IMR-90 (cell line): ENCODE measurements around the gene SENP6. TPM values are rescaled to one million over a fixed set of nuclear protein-coding genes. Genes with fewer than 3 reads are reported as not detected.

Experiments used
- ATAC-seq: fragments of 200-7000 bp; cut with Tn5 transposase; 2 replicates; pipeline ENCODE4 v1.9.1; 2020; ENCODE audit warnings: low read depth, mild to moderate bottlenecking, moderate library complexity
- BruUV-seq: library from RNA; stranded (reverse); fragments of 400-500 nt; replicated peaks from 2 replicates; lab custom pipeline; 2021; lab: Mats Ljungman, UMichigan
- CTCF ChIA-PET: fragments of 300-600 bp; formaldehyde crosslinking; extraction: SDS; loops from one replicate; lab custom pipeline; 2021; ENCODE audit warnings: antibody characterized with exemption; lab: Yijun Ruan, JAX
- POLR2A ChIA-PET: fragments of 300-600 bp; sonication (Branson Sonifier 250); formaldehyde crosslinking; loops from one replicate; lab custom pipeline; 2022; ENCODE audit warnings: antibody characterized with exemption; ENCODE audit not compliant: unreplicated experiment; lab: Charles Lee
- DNase-seq: peaks from one replicate; pipeline ENCODE4 v3.0.0; 2013
- H2AFZ ChIP-seq: replicated peaks from 2 replicates; pipeline ENCODE3; 2013; ENCODE audit warnings: low read length, mild to moderate bottlenecking; ENCODE audit not compliant: poor library complexity
- H2AK5ac ChIP-seq: 2 replicates; pipeline ENCODE4 v1.6.1; 2013; ENCODE audit warnings: low read depth, low read length, inconsistent platforms
- H2AK9ac ChIP-seq: replicated peaks from 2 replicates; pipeline ENCODE3; 2013; ENCODE audit warnings: mild to moderate bottlenecking, low read depth, low read length, moderate library complexity; ENCODE audit not compliant: poor library complexity
- H2BK120ac ChIP-seq: 2 replicates; pipeline ENCODE4 v1.6.1; 2013; ENCODE audit warnings: low read depth, low read length, inconsistent platforms
- H2BK15ac ChIP-seq: 3 replicates; pipeline ENCODE4 v1.6.1; 2013; ENCODE audit warnings: low read depth, low read length, inconsistent platforms
- H2BK20ac ChIP-seq: 2 replicates; pipeline ENCODE4 v1.6.1; 2013; ENCODE audit warnings: low read depth, mild to moderate bottlenecking, inconsistent platforms, low read length, moderate library complexity
- H2BK5ac ChIP-seq: 2 replicates; pipeline ENCODE4 v1.6.1; 2013; ENCODE audit warnings: mild to moderate bottlenecking, low read depth, low read length, inconsistent platforms; ENCODE audit not compliant: poor library complexity, severe bottlenecking
- H3K14ac ChIP-seq: replicated peaks from 2 replicates; pipeline ENCODE4 v1.6.1; 2013; ENCODE audit warnings: low read depth, low read length, inconsistent platforms
- H3K18ac ChIP-seq: 2 replicates; pipeline ENCODE4 v1.6.1; 2013; ENCODE audit warnings: low read depth, low read length, control low read depth
- H3K23ac ChIP-seq: 2 replicates; pipeline ENCODE4 v1.6.1; 2013; ENCODE audit warnings: low read depth, low read length, inconsistent platforms
- H3K27ac ChIP-seq: 2 replicates; pipeline ENCODE4 v1.5.1; 2013; ENCODE audit warnings: mild to moderate bottlenecking, control low read depth, low read length; ENCODE audit not compliant: insufficient read depth
- H3K27me3 ChIP-seq: 2 replicates; pipeline ENCODE4 v1.6.1; 2013; ENCODE audit warnings: low read length; ENCODE audit not compliant: control insufficient read depth, insufficient read depth
- H3K36me3 ChIP-seq: 2 replicates; pipeline ENCODE4 v1.6.1; 2013; ENCODE audit warnings: low read length, mixed read lengths; ENCODE audit not compliant: control insufficient read depth, insufficient read depth
- H3K4ac ChIP-seq: 2 replicates; pipeline ENCODE4 v1.6.1; 2013; ENCODE audit warnings: low read depth, low read length, inconsistent platforms
- H3K4me1 ChIP-seq: 2 replicates; pipeline ENCODE4 v1.6.1; 2013; ENCODE audit warnings: low read length, mixed read lengths; ENCODE audit not compliant: control insufficient read depth, insufficient read depth
- H3K4me2 ChIP-seq: 2 replicates; pipeline ENCODE4 v1.6.1; 2013; ENCODE audit warnings: low read depth, mild to moderate bottlenecking, control low read depth, low read length, moderate library complexity
- H3K4me3 ChIP-seq: 2 replicates; pipeline ENCODE4 v1.5.1; 2013; ENCODE audit warnings: low read depth, mild to moderate bottlenecking, control low read depth, low read length, moderate library complexity; ENCODE audit not compliant: insufficient read depth
- H3K56ac ChIP-seq: 2 replicates; pipeline ENCODE4 v1.6.1; 2013; ENCODE audit warnings: low read length, inconsistent platforms; ENCODE audit not compliant: insufficient read depth; ENCODE audit errors: extremely low read depth
- H3K79me1 ChIP-seq, 2 experiments: 2 replicates each; pipeline ENCODE4 v1.6.1; 2013; ENCODE audit warnings: low read length in 2 of 2, inconsistent platforms in 1 of 2, low read depth in 1 of 2
- H3K9ac ChIP-seq: 2 replicates; pipeline ENCODE4 v1.6.1; 2013; ENCODE audit warnings: low read depth, low read length, control low read depth
- H3K9me1 ChIP-seq: 2 replicates; pipeline ENCODE4 v1.6.1; 2013; ENCODE audit warnings: low read length, inconsistent platforms; ENCODE audit not compliant: insufficient read depth
- H3K9me3 ChIP-seq: 2 replicates; pipeline ENCODE4 v1.6.1; 2013; ENCODE audit warnings: low read length; ENCODE audit not compliant: control insufficient read depth, insufficient read depth
- H4K20me1 ChIP-seq: 2 replicates; pipeline ENCODE4 v1.6.1; 2013; ENCODE audit warnings: low read length, inconsistent platforms; ENCODE audit not compliant: insufficient read depth
- H4K5ac ChIP-seq: 2 replicates; pipeline ENCODE4 v1.6.1; 2013; ENCODE audit warnings: mild to moderate bottlenecking, low read depth, low read length, control low read depth
- H4K8ac ChIP-seq, 2 experiments: 2 replicates each; pipeline ENCODE4 v1.6.1; 2013; ENCODE audit warnings: low read depth in 2 of 2, low read length in 2 of 2, control low read depth in 1 of 2, inconsistent platforms in 1 of 2
- H4K91ac ChIP-seq: 2 replicates; pipeline ENCODE4 v1.6.1; 2013; ENCODE audit warnings: low read depth, low read length, inconsistent platforms; ENCODE audit not compliant: insufficient read depth
- CEBPB ChIP-seq: IDR thresholded peaks from 2 replicates; pipeline ENCODE4 v1.6.1; 2012; ENCODE audit warnings: low read depth, low read length, improper control_type of control experiment
- NFE2L2 ChIP-seq: fragments of 150-350 bp; IDR thresholded peaks from 2 replicates; pipeline ENCODE4 v1.6.1; 2016; ENCODE audit warnings: low read depth, mild to moderate bottlenecking, low read length
- WGBS, 2 experiments: methylation state at CpG; one replicate each; pipeline versions ENCODE4 v1.1.5 to v1.1.7; 2013; ENCODE audit warnings: missing lambda C conversion rate in 2 of 2; ENCODE audit not compliant: insufficient read length in 1 of 2; ENCODE audit errors: extremely low coverage in 2 of 2; 5-methylcytosine and 5-hydroxymethylcytosine counted together
- dilution Hi-C: fragments of 300-500 bp; cut with HindIII; formaldehyde crosslinking; loops from one replicate; pipeline ENCODE4 v1.14.3; 2018; ENCODE audit warnings: low sequenced_read_pairs; ENCODE audit not compliant: unreplicated experiment
- in situ Hi-C: fragments of 300-500 bp; cut with MboI; formaldehyde crosslinking; loops from 3 replicates; pipeline ENCODE4 v1.14.3; 2019; ENCODE audit warnings: low sequenced_read_pairs, inconsistent platforms, mixed read lengths
- intact Hi-C: fragments of 100-400 bp; cut with micrococcal nuclease; formaldehyde crosslinking; loops from 2 replicates; pipeline ENCODE4 v1.10.0; 2022
- polyA plus RNA-seq, 3 experiments: library from polyadenylated mRNA; depleted of rRNA; stranded (reverse); fragments of >200 nt; gene quantifications; 2 replicates each; pipeline ENCODE4 v1.2.3, GENCODE V29; 2012; ENCODE audit warnings: low replicate concordance in 1 of 3
- total RNA-seq: library from RNA; depleted of rRNA; stranded (reverse); fragments of >200 nt; gene quantifications from 2 replicates; pipeline ENCODE4 v1.2.3, GENCODE V29; 2012

SENP6 gene
- total and polyA plus RNA-seq, 2 of the 4 experiments (the other 2 are of a cell fraction), result 23.1 to 25.8 TPM

DNA sequence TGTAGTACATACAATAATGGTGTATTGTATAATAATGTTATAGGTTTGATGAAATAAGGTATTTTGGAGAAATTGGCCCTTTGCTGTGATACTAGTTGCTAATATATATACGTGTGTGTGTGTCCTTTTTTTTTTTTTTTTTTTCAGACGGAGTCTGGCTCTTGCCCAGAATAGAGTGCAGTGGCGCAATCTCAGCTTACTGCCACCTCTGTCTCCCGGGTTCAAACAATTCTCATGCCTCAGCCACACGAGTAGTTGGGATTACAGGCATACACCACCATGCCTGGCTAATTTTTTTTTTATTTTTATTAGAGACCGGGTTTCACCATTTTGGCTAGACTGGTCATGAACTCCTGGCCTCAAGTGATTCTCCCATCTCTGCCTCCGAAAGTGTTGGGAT lies 23.3 kb downstream of the SENP6 start:
- Histone ChIP-seq H3K23ac (no peak overlapping the region), H4K20me1 (peaks cover 21% of the 10 kb centered on the region), H3K9me1 (peaks cover 3% of the 10 kb centered on the region; the same call in 1 of the 2 replicates), H3K79me1 (peaks cover 24 to 35% of the 10 kb centered on the region in 2 experiments), H3K9me3 (no peaks in the 10 kb centered on the region), H4K91ac (no peak overlapping the region), H3K9ac (no peak overlapping the region), H3K56ac (no peak overlapping the region), H3K14ac (no peak overlapping the region), H2AK9ac (no peak overlapping the region), H2AFZ (no peak overlapping the region), H3K4me3 (no peak overlapping the region), H2BK20ac (no peak overlapping the region), H4K5ac (no peak overlapping the region), H2BK120ac (no peak overlapping the region), H3K4ac (no peak overlapping the region), H2BK5ac (no peak overlapping the region), H2BK15ac (no peak overlapping the region), H3K4me2 (no peak overlapping the region), H3K36me3 (peaks cover 18% of the 10 kb centered on the region), H3K27me3 (no peaks in the 10 kb centered on the region), H4K8ac (no peak overlapping the region), H3K18ac (no peak overlapping the region), H3K4me1 (peaks cover 5% of the 10 kb centered on the region), H2AK5ac (no peak overlapping the region), H3K27ac (no peak overlapping the region)
- POLR2A ChIA-PET, result no interaction called here
- in situ Hi-C loops, result no loop called here
- CTCF ChIA-PET, result interaction anchor here (0.6 kb wide), 1 partner anchor 85 kb away, joined by 3 read pairs; no protein-coding TSS in a partner anchor
- no TSS peak for BruUV-seq
- TF ChIP-seq NFE2L2 (no peak), CEBPB (0 out of 2 replicates have a peak, but pooled peaks have one; percentile 21)
- intact Hi-C loops, result no loop called here
- dilution Hi-C loops, result no loop called here
- ATAC-seq (no peak), DNase-seq (no peak)
- WGBS, 2 experiments, result no CpG with 5 or more reads among the region's 7 CpGs
